Measurements from ENCODE around the gene ARMC7.

ARMC7 gene

DNA sequence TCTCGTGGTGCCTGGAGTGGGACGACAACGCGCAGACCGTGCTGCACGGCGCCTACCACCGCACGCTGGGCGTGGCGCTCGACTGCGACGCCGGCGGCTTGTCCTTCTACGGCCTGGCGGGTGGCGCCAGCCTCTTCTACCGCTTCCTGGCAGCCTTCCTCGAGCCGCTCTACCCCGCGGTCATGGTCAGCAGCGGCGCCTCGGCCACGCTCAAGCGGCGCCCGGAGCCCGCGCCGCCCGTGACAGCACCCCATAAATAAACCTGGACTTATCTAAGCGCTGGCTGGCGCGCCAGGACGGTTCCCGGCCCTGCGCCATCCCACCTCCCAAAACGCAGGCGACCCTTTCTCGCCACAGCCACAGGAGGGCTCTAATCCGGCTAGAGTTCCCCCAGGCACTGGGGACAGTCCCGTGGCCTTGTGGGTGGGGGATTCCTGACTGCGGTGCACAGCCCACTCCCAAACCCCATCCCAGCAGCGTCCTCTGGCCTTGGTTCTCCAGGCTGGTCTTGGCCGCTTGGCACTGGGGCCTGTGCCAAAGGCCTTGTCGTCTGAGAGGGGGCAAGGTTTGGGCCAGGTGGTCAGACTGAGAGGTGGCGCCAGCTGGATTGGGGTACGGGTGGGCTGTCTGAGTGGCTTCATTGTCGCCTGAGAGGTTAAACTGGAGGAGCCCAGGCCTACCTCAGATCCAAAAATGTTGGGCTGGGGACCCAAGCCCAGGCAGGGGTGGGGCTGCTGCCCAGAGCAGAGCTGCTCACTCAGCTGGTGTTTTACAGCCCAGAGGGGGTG lies 32.1 kb upstream of the ARMC7 start:
- peak in 1 of 3 experiments; percentile 44 for DNase-seq (ENCODE audit: low read depth in 2 of 3, low spot score in 2 of 3)

GRCh38 chr17:75078284-75079022 lies 31.3 kb upstream of the ARMC7 start:
- no peak for DNase-seq (ENCODE audit: low read depth in 2 of 3, low spot score in 2 of 3)

GRCh38 chr17:75079023-75079373 lies 30.8 kb upstream of the ARMC7 start:
- no peak for DNase-seq (ENCODE audit: low read depth in 2 of 3, low spot score in 2 of 3)

- no peak for DNase-seq (ENCODE audit: low read depth in 2 of 3, low spot score in 2 of 3)
These were observed 27.9 kb upstream of the ARMC7 start for GRCh38 chr17:75081611-75082540.

GRCh38 chr17:75082683-75083082 lies 27.1 kb upstream of the ARMC7 start:
- DNase-seq (ENCODE audit: low read depth in 2 of 3, low spot score in 2 of 3), result no peak

- no peak for DNase-seq (ENCODE audit: low read depth in 2 of 3, low spot score in 2 of 3)
These were observed 25.6 kb upstream of the ARMC7 start for GRCh38 chr17:75084039-75084660.

DNA sequence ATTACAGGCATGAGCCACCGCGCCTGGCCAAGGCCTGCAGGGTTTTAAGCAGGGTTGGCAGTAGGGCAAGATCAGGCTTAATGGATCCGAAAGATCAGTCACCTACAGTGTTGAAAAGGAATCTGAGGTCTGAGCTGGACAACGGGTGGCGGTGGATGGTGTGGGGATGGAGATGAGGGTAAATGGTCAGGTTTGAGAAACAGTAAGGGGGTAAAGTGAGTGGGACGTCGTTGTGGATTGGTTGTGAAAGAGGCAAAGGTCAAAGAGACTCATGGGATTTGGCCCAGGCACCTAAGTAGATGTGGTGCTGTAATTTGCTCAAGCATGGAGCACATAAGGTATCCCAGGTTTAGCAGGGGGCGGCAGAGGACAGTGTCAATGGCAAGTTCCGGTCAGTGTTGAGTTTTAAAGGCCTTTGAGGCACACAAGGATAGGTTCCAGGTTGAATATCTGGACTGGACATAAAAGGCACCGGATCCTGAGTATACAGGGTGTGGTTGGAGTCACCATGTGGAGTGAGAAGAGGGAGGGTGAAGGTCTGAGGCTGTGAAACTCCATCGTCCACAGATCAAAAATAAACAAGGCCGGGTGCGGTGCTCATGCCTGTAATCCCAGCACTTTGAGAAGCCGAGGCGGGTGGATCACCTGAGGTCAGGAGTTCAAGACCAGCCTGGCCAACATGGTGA lies 23.1 kb upstream of the ARMC7 start:
- DNase-seq (ENCODE audit: low read depth in 2 of 3, low spot score in 2 of 3), result no peak

DNA sequence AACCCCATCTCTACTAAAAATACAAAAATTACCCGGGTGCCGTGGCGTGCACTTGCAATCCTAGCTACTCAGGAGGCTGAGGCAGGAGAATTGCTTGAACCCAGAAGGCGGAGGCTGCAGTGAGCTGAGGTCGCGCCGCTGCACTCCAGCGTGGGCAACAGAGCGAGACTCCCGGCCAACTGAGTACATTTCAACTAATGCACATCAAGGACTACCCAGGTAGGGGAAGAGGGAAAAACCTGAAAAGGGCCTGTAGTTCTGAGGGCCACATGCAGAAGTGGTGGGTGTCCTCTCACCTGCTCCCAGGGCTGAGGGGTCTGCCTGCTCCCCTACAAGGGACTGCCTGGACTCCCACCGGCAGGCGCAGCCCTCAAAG lies 22.6 kb upstream of the ARMC7 start:
- no peak for DNase-seq (ENCODE audit: low read depth in 2 of 3, low spot score in 2 of 3)

DNA sequence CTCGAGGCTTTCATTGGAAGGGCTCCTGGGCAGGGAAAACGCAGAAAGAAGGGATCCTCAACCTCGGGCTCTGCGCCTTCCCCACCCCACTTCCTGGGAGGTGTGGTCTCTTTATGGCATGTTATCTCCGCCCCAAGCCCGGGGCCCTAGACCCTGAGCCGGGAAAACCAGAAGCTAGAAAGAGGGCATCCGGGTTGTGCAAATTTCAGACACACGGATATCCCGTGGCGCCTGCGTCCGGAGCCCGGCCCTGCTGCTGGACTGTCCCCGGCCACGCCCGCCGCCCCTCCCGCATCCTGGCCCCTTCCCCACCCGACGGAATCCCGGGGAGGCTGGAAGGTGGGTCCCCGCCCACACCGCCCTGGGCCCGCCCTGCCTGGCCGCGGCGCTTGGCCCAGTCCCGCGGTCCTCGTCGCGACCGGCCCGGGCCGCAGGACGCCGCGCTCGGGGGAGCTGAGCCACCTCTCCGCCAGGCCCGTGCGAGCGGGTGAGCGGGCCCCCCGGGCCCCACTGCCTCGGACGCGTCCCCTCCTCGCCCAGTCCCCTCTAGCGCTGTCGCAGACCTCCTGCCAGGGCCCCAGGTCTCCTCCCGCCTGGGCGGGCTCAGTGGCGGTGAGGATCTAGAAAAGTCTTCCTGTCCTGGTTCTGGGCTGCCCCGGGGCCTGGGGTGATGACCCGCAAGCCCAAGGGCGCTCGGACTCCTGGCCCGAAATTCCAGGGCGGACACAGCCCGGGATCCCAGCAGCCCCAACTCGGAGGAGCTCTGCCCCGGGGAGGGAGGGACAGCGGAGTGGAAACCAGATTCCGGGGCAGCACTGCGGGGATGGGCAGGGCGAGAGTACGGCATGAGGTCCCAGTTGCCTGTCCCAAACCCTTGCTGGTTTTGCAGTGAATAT lies 22.0 kb upstream of the ARMC7 start, which contains the start of gene SLC16A5:
TSS of gene SLC16A5 (plus strand) at position 397 of the 896 bp plus-strand sequence. CDS start 5,683 bp downstream, outside the sequence.
- DNase-seq (ENCODE audit: low read depth in 2 of 3, low spot score in 2 of 3), result no peak

- no peak for DNase-seq (ENCODE audit: low read depth in 2 of 3, low spot score in 2 of 3)
These were observed 21.0 kb upstream of the ARMC7 start for GRCh38 chr17:75088465-75089417.

DNA sequence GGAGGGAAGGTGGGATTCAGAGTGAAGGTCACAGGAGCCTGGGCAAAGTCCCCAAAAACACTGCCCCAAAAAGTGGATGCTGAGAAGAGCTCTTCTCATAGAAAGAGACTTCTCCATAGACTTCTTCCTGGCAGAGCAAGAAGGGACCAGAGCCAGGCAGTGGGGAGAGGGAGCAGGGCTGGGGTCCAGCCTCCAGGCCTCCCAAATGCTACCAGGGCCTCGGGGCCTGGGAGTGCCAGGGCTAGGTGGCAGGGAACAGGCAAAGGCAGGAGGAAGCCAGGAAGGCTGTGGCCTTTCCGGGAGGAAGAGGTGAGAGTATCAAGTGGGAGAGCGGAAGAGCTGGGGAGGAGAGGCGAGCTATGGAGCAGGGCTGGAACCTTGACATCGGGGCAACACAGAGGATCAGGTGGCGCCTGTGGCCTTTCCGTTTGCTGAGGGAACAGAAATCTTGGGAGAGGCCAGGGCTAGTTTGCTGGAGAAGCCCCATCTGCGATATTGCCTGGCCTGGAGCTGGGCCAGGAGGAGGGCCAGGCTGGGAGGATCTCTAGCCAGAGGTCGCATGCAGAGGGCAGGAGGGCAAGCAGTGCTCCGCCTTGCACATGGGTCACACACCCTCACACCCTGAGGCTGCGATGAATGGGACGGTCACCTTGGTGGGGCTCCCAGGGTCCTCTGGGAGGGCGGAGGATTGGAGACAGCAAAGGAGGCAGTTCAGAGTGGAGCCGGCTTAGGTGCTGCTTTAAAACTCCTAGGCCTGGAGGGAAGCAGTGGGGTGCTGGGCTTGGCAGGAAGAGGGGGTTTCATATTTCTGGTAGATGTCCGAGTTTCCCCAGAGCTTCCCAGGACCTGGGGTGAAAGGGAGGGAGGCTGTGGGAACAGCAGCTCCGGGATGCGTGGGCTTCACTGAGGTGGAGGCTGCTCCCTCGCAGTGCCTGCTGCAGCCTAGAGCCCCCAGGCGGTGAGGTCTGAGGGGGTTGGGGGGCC lies 18.6 kb upstream of the ARMC7 start:
- no peak for DNase-seq (ENCODE audit: low read depth in 2 of 3, low spot score in 2 of 3)

DNA sequence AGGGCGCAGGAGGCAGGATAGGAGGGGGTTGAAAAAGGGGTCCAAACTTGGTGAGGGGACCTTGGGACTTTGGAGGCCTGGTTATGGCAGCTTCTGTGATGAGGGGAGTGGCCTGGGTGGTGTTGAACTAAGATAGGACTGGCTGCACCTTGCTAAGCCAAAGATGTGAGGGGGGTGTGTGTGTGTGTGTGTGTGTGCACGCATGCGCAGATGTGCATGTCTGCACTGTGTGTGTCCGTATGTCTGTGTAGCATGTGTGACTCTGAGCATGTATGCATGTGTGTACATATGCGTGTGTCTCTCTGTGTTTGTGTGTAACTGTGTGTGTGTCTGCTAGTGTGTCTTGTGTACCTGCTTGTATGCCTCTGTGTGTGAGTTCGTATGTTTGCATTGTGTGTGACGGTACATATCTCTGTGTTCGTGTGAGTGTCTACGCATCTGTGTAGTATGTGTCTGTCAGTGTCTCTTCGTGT lies 17.9 kb upstream of the ARMC7 start:
- DNase-seq (ENCODE audit: low read depth in 2 of 3, low spot score in 2 of 3), result no peak

GRCh38 chr17:75093548-75094158 lies 16.1 kb upstream of the ARMC7 start:
- no peak for DNase-seq (ENCODE audit: low read depth in 2 of 3, low spot score in 2 of 3)

DNA sequence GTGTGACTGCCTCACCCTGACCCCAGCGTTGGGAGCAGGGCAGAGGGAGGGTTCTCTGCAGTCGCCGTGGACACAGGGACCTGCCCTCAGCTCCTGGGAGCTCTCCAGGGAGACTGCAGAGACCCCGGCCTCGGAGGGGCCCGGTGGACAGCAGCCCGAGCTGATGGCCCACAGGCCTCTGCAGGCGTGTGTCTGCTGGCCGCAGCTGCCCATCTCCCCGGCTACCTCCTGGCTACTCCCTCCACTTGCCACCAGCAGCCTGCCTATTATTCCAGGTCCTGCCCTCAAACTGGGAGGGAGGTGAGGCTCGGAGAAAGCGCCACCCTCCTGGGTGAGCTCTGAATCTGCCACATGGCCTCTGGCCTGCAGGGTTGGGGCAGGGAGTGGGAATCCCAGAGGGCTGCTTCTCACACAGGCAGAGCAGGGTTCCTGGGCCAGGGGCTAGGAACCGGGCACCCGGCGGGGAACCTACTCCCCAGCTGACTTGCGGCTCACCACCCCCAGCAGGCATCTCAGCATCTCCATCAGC lies 14.8 kb upstream of the ARMC7 start:
- no peak for DNase-seq (ENCODE audit: low read depth in 2 of 3, low spot score in 2 of 3)

DNA sequence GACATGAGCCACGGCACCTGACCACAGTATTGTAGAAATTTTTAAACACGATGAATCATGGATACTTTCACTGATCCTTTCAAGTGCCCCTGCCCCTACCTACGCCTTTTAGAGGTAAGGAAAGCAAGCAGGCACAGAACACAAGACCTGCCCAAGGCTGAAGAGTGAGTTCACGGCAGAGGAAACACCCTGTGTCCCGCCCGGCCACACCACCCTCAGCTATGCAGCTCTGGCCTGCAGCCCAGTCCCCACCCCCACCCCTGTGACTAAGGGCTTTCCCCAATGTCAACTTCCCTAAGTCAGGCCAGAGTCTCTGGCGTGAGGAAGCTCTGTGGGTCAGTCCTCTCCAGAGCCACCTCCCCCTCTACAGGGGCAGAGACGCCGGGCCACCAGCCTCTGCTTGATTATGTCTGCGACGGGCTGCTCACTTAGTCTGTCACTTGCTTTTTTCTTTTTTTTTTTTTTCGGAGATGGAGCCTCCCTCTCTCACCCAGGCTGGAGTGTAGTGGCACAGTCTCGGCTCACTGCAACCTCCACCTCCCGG lies 13.6 kb upstream of the ARMC7 start:
- no peak for DNase-seq (ENCODE audit: low read depth in 2 of 3, low spot score in 2 of 3)

- DNase-seq (ENCODE audit: low read depth in 2 of 3, low spot score in 2 of 3), result no peak
These were observed 11.9 kb upstream of the ARMC7 start for GRCh38 chr17:75097865-75098264.

Data from activated CD8-positive, alpha-beta memory T cell treated with anti-CD3 and anti-CD28 coated beads for 48 hours (primary cell).